Keratinocyte (primary cell): ENCODE measurements around the gene QSOX2.

Experiments used
- CTCF ChIP-seq, 3 experiments: IDR thresholded peaks in 1 of 3; conservative IDR thresholded peaks in 1 of 3; optimal IDR thresholded peaks in 1 of 3; 2 replicates in 2 of 3; 3 replicates in 1 of 3; pipeline versions ENCODE3 to v1.5.1; 2011; ENCODE audit warnings: low read length in 3 of 3, mild to moderate bottlenecking in 3 of 3, moderate library complexity in 2 of 3, control low read depth in 1 of 3, inconsistent platforms in 1 of 3; ENCODE audit not compliant: insufficient read depth in 2 of 3; ENCODE audit errors: extremely low read depth in 1 of 3
- EZH2 ChIP-seq: IDR thresholded peaks from one replicate; pipeline ENCODE4 v1.6.1; 2012; ENCODE audit warnings: inconsistent platforms, mild to moderate bottlenecking, low read length, moderate library complexity

- no peak for TF ChIP-seq CTCF (optimal IDR thresholded peaks at IDR 0.05 in 1 of 3, IDR thresholded peaks at IDR 0.05 in 1 of 3, conservative IDR thresholded peaks at IDR 0.05 in 1 of 3; ENCODE audit: extremely low read depth in 1 of 3, insufficient read depth in 2 of 3, low read length in 3 of 3)
- TF ChIP-seq EZH2 = no peak
These were observed 49.4 kb upstream of the QSOX2 start for GRCh38 chr9:136295055-136295454.
